Measurements from ENCODE around the gene MOB3A.
"Not testable (repeated sequence)": the region's sequence is repeated elsewhere in the genome, so short reads cannot be mapped to it uniquely, and the experiment has no call there.

DNA sequence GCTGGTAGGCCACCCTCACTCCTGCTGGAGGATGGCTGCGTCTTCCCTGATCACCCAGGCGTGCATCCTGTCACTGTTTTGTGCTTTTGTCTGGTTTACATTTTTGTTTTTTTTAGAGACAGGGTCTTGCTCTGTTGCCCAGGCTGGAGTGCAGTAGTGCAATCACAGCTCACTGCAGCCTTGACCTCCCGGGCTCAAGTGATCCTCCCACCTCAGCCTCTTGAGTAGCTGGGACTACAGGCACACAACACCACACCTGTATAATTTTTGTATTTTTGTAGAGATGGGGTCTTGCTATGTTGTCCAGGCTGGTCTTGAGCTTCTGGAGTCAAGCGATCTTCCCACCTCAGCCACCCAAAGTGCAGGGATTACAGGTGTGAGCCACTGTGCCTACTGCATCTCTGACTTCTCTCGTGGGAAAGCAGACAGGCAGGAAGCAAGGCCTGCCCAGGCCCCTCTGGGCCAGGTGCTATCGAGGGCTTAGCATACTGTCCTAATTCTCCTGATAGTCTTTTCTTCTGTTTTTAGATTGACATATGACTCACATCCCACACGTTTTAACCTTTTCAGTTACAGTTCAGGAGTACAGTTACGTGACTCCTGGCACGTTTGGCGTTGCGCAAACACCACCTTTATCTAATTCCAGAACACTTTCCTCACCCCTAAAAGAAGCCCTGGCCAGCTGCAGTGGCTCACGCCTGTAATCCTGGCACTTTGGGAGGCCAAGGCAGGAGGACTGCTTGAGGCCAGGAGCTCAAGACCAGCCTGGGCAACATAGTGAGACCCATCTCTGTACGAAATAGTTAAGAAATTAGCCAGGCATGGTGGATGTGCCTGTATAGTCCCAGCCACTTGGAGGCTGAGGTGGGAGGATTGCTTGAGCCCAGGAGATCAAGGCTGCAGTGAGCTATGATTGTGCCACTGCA lies 9.2 kb downstream of the MOB3A start:
- TF ChIP-seq, protein P1, sequence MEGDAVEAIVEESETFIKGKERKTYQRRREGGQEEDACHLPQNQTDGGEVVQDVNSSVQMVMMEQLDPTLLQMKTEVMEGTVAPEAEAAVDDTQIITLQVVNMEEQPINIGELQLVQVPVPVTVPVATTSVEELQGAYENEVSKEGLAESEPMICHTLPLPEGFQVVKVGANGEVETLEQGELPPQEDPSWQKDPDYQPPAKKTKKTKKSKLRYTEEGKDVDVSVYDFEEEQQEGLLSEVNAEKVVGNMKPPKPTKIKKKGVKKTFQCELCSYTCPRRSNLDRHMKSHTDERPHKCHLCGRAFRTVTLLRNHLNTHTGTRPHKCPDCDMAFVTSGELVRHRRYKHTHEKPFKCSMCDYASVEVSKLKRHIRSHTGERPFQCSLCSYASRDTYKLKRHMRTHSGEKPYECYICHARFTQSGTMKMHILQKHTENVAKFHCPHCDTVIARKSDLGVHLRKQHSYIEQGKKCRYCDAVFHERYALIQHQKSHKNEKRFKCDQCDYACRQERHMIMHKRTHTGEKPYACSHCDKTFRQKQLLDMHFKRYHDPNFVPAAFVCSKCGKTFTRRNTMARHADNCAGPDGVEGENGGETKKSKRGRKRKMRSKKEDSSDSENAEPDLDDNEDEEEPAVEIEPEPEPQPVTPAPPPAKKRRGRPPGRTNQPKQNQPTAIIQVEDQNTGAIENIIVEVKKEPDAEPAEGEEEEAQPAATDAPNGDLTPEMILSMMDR (IDR thresholded peaks at IDR 0.05): not testable (repeated sequence)
- TF ChIP-seq POLR2A (IDR thresholded peaks at IDR 0.05): not testable (repeated sequence)
